Progenitor cell of endocrine pancreas (in vitro differentiated cells): ENCODE data around the gene MT1B. TPM values are rescaled to one million over a fixed set of nuclear protein-coding genes. Genes with fewer than 3 reads are reported as not detected.

Source experiments
- DNase-seq: peaks from one replicate; pipeline ENCODE4 v3.0.0; 2021; ENCODE audit warnings: low spot score; ENCODE audit not compliant: unreplicated experiment
- H3K27ac Mint-ChIP-seq: 2 replicates; pipeline ENCODE4 v1.8.0; 2021; ENCODE audit warnings: mild to moderate bottlenecking, moderate library complexity, mixed read lengths
- H3K27me3 Mint-ChIP-seq: 2 replicates; pipeline ENCODE4 v1.8.0; 2021; ENCODE audit warnings: mixed read lengths
- H3K36me3 Mint-ChIP-seq: 2 replicates; pipeline ENCODE4 v1.8.0; 2022; ENCODE audit warnings: mixed read lengths; ENCODE audit not compliant: insufficient read depth
- H3K4me1 Mint-ChIP-seq: 2 replicates; pipeline ENCODE4 v1.8.0; 2021; ENCODE audit warnings: low read depth, mixed read lengths
- H3K4me3 Mint-ChIP-seq: 2 replicates; pipeline ENCODE4 v1.8.0; 2021; ENCODE audit warnings: low read depth, mild to moderate bottlenecking, moderate library complexity, mixed read lengths
- H3K9me3 Mint-ChIP-seq: 2 replicates; pipeline ENCODE4 v1.8.0; 2021; ENCODE audit warnings: low read depth, mixed read lengths
- total RNA-seq: library from RNA; stranded (reverse); gene quantifications from 2 replicates; pipeline ENCODE4 v1.2.1, GENCODE V29; 2021
- TF ChIP-seq, protein P1 (sequence below): fragments of 200-600 bp; sonication (generic); IDR thresholded peaks from one replicate; pipeline ENCODE4 v1.5.0; 2021; ENCODE audit warnings: antibody characterized with exemption, mild to moderate bottlenecking; ENCODE audit not compliant: unreplicated experiment

MT1B gene
- total RNA-seq, 1 donor from 2014 or later: not detected

DNA sequence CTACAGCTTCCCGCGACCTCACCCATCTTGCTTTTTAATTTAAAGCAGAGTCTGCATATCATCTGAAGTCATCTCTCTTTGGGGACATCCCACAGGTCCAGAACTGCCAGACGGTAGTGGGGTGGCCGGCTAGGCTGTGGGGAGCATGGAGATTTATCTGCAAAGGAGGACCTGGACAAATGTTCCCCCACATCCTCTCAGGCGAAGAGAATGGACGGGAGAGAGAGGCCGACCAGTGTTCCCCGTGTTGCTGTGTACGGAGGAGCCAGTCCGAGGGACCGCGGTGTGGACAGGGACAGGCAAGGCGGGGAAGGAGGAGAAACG is 19.9 kb upstream of the MT1B start:
- TF ChIP-seq, protein P1, sequence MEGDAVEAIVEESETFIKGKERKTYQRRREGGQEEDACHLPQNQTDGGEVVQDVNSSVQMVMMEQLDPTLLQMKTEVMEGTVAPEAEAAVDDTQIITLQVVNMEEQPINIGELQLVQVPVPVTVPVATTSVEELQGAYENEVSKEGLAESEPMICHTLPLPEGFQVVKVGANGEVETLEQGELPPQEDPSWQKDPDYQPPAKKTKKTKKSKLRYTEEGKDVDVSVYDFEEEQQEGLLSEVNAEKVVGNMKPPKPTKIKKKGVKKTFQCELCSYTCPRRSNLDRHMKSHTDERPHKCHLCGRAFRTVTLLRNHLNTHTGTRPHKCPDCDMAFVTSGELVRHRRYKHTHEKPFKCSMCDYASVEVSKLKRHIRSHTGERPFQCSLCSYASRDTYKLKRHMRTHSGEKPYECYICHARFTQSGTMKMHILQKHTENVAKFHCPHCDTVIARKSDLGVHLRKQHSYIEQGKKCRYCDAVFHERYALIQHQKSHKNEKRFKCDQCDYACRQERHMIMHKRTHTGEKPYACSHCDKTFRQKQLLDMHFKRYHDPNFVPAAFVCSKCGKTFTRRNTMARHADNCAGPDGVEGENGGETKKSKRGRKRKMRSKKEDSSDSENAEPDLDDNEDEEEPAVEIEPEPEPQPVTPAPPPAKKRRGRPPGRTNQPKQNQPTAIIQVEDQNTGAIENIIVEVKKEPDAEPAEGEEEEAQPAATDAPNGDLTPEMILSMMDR: no peak
- H3K36me3 Mint-ChIP-seq: no peaks in the 10 kb centered on the region
- no peak overlapping the region for H3K27ac Mint-ChIP-seq
- no peak for DNase-seq
- H3K4me3 Mint-ChIP-seq: peak overlapping the region; percentile 52
- H3K9me3 Mint-ChIP-seq: no peaks in the 10 kb centered on the region
- H3K4me1 Mint-ChIP-seq: peaks cover 7% of the 10 kb centered on the region
- H3K27me3 Mint-ChIP-seq: peaks cover 88% of the 10 kb centered on the region

DNA sequence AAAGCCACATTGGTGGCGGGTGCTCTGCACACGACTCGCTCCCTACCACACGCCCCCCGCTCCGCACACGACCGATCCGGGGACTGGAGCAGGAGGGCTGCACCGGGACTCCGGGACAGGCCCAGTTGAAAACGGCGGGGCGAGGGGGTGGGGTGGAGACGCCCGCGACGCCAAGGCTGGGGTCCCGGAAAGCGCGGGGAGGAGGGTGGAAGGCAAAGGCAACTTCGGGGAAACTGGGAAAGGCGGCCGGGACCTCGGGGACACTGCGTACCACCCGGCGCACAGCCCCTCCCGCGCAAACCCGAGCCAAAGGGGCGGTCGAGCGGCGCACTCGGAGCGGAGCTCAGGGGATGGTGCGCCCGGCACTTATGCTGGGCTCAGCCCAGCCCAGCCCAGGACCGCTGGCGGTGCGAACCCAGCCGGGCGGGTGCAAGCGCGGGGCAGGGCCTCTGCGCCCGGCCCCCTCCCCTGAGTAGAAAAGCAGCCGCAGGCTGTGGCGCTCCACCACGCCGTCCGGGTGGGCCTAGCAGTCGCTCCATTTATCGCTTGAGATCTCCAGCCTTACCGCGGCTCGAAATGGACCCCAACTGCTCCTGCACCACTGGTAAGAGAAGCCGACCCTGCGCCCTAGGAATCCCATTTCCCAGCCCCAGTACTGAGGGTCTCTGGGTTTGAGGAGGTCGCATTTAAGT is 19.4 kb upstream of the MT1B start, which contains the start of gene MT1M:
Gene MT1M, plus strand, starts transcription at position 504 of the 692 bp plus-strand sequence. Its CDS starts 73 bp downstream, at position 577.
- H3K4me1 Mint-ChIP-seq: peaks cover 6% of the 10 kb centered on the region
- no peaks in the 10 kb centered on the region for H3K36me3 Mint-ChIP-seq
- no peak within 1 kb of the TSS for H3K27ac Mint-ChIP-seq
- peak within 1 kb of the TSS; percentile 52 for H3K4me3 Mint-ChIP-seq
- H3K9me3 Mint-ChIP-seq: no peaks in the 10 kb centered on the region
- no peak for DNase-seq
- TF ChIP-seq, protein P1: no peak
- H3K27me3 Mint-ChIP-seq: peaks cover 88% of the 10 kb centered on the region

DNA sequence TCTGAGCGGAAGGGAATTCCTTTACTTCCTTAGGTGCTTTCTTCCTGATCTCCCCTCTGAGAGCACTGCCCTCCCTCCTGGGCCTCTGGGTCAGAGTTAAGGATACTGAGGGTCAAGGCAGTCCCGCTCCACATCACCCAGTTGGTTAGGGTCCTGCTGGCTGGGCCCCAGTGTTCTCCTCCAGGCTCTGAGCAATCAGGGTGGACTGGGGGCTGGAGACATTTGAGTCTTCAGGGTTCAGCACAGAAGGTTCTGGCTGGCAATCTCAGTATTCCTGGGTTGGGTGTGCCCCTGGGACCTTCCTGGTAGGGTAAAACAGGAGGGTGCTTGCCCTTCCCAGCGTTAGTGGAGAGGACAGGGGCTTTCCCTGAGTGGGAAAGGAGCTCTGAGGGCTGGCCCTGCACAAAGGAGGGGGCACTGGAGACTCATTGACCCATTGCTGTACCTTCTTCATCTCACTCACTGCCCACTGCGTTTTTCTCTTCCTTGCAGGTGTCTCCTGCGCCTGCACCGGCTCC is 18.8 kb upstream of the MT1B start:
- no peaks in the 10 kb centered on the region for H3K36me3 Mint-ChIP-seq
- peak overlapping the region; percentile 11 for H3K4me3 Mint-ChIP-seq
- H3K27ac Mint-ChIP-seq: no peak overlapping the region
- TF ChIP-seq, protein P1: no peak
- H3K4me1 Mint-ChIP-seq: peaks cover 6% of the 10 kb centered on the region
- DNase-seq: no peak
- peaks cover 93% of the 10 kb centered on the region for H3K27me3 Mint-ChIP-seq
- no peaks in the 10 kb centered on the region for H3K9me3 Mint-ChIP-seq

DNA sequence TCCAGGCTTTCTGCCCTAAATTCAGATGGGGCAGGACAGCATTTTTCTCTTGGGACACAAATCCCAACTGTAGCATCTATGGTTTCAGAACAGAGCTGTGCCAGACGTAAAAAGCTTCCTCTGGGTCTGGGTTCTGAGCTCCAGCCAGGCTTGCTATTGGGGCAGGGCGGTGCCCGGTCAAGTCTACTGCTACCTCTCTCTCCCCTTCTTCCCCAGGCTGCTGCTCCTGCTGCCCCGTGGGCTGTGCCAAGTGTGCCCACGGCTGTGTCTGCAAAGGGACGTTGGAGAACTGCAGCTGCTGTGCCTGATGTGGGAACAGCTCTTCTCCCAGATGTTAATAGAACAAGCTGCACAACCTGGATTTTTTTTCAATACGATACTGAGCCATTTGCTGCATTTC is 18.2 kb upstream of the MT1B start:
- DNase-seq: no peak
- H3K36me3 Mint-ChIP-seq: no peaks in the 10 kb centered on the region
- peaks cover 93% of the 10 kb centered on the region for H3K27me3 Mint-ChIP-seq
- H3K4me1 Mint-ChIP-seq: peaks cover 6% of the 10 kb centered on the region
- no peak overlapping the region for H3K4me3 Mint-ChIP-seq
- H3K9me3 Mint-ChIP-seq: no peaks in the 10 kb centered on the region
- H3K27ac Mint-ChIP-seq: no peak overlapping the region
- TF ChIP-seq, protein P1: no peak

DNA sequence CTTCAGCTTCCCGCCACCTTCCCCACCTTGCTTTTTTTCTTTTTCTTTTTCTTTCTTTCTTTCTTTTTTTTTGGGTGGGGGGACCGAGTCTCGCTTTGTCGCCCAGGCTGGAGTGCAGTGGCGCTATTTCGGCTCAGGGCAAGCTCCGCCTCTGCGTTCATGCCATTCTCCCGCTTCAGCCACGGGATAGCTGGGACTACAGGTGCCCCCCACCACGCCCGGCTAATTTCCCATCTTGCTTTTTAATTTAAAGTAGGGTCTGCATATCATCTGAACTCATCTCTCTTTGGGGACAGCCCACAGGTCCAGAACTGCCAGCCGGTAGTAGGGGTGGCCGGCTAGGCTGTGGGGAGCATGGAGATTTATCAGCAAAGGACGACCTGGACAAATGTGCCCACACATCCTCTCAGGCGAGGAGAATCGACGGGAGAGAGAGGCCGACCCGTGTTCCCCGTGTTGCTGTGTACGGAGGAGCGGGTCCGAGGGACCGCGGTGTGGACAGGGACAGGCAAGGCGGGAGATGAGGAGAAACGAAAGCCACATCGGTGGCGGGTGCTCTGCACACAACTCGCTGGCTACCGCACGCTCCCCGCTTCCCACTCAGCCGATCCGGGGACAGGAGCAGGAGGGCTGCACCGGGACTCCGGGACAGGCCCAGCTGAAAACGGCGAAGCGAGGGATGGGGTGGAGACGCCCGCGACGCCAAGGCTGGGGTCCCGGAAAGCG is 16.8 kb upstream of the MT1B start:
- no peak for DNase-seq
- H3K27me3 Mint-ChIP-seq: peaks cover 93% of the 10 kb centered on the region

More for the DNA sequence above, 16.8 kb upstream of the MT1B start:
- Mint-ChIP-seq H3K4me1 (peaks cover 6% of the 10 kb centered on the region), H3K27ac (no peak overlapping the region), H3K9me3 (no peaks in the 10 kb centered on the region), H3K36me3 (no peaks in the 10 kb centered on the region), H3K4me3 (no peak overlapping the region)
- TF ChIP-seq, protein P1: no peak
